PC-9 (cell line): Measurements from ENCODE around the gene RAPGEF6.

Experiments used
- CTCF ChIP-seq: fragments of 200-600 bp; sonication (generic); conservative IDR thresholded peaks from 2 replicates; pipeline ENCODE4 v1.6.1; 2017; ENCODE audit warnings: mixed run types, antibody characterized with exemption, mild to moderate bottlenecking, moderate library complexity
- EZH2 ChIP-seq: fragments of 200-600 bp; sonication (generic); IDR thresholded peaks from 2 replicates; pipeline ENCODE4 v1.8.0; 2017; ENCODE audit warnings: antibody characterized with exemption, low read depth

GRCh38 chr5:131536211-131536826 is 98.7 kb downstream of the RAPGEF6 start:
- TF ChIP-seq CTCF: no peak
- no peak for TF ChIP-seq EZH2
